Activated effector memory CD4-positive, alpha-beta T cell treated with anti-CD3 and anti-CD28 coated beads, Interleukin-2, amount 50 U/mL, for 16 hours (primary cell): ENCODE results near the gene BPIFB3.
"Not testable (repeated sequence)": the region's sequence is repeated elsewhere in the genome, so short reads cannot be mapped to it uniquely, and the experiment has no call there.

Source experiments
- DNase-seq: peaks from one replicate; pipeline ENCODE4 v3.0.0-alpha.2; 2020

BPIFB3 gene

GRCh38 chr20:33030569-33030968, 23.1 kb upstream of the BPIFB3 start:
- no peak for DNase-seq

DNA sequence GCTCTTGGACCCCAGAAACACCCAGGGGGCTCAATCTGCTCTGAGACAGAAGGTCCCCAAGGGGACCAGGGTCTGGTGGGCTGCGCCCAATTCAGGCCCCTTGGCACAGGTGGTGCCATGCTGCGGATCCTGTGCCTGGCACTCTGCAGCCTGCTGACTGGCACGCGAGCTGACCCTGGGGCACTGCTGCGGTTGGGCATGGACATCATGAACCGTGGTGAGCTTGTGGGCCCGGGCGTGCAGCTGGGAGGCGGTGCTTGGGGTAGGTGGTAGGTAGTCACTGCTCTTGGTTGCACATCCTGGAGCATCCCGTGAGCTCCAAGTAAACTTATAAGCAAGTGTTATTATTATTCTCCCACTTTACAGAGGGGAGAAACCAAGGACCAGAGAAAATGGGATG, 22.2 kb upstream of the BPIFB3 start, which contains the start of gene BPIFB6:
Gene BPIFB6, plus strand, starts transcription at position 118 of the 400 bp plus-strand sequence. Its CDS starts 0 bp downstream, at position 118.
- no peak for DNase-seq

DNA sequence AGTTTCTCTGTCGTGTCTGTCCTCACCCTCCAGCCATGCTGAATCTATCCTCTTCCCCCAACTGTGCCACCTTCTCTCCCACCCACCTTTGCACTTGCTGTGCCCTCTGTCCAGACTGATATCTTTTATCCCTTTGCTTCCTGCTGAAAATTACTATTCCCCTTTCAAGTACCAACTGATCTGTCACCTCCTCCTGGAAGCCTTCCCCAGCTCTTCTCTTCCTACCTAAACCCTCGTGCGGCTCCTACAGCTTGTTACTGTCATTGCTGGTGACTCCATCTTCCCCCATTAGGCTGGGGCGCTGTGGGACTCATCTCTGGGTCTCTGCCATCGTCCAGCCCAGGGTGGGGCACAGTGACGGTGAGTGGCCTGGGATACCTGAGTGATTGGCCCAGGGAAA, 21.1 kb upstream of the BPIFB3 start:
- DNase-seq: no peak

DNA sequence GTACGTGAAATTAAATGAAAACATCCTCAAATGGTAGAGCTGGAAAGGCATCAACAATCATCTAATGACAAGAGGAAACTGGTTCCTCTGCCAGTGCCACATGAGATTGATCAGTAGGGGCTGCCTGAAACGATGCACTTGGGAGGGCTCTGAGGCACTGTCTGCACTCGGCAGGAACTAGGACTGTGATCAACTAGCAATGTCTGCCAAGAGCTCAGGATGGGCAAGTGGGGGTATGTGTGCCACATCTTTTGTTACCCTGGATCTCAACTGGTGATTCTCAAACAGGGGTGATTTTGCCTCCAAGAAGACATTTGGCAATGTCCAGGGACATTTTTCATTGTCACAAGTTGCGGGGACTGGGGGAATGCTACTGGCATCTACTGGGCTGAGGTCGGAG, 20.3 kb upstream of the BPIFB3 start:
- no peak for DNase-seq

- DNase-seq: no peak
Observed at GRCh38 chr20:33034115-33034514, 19.6 kb upstream of the BPIFB3 start.

DNA sequence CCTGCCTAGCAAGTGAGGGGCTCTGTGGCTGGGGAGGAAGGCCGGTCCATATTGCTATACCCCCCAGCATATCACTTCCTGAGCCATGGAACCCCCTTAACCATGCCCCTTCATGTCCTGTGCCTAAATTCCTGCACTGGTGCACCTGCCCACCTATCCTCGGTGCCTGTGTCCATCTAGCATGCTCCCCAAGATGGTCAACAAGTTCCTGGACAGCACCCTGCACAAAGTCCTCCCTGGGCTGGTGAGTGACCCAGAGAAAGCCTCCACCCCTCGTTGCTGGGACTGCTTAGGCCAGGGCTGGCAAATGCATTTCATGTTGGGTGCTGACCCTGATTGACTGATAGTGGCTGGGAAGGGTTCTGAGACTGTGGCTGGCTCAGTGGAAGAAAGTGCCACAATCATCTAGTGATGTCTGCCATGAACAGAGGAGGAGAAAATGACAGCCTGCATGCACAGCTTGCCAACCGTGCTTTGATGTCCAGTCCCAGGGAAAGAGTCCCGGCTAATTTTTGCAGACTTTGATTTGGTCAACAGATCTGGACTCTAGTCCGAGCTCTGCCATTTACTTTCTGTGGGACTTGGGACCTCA, 18.7 kb upstream of the BPIFB3 start:
- no peak for DNase-seq

- no peak for DNase-seq
Observed at GRCh38 chr20:33037456-33037855, 16.2 kb upstream of the BPIFB3 start.

DNA sequence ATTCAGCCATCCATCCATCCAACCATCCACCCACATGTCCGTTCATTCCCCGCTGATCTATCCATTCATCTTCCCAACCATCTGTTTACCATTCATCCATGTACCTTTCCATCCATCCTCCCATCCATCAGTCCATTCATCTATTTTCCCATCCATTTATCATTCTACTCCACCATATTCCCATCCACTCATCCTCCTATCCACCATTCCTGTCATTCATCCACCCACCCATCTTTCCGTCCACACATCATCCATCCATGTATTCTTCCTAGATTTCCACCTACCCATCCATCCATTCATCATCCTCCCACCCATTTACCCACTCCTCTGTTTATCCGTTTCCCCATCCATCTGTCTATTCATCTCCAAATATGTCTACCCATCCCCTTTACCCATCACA, 15.5 kb upstream of the BPIFB3 start:
- DNase-seq: no peak

GRCh38 chr20:33042430-33042829, 11.3 kb upstream of the BPIFB3 start:
- DNase-seq: no peak

DNA sequence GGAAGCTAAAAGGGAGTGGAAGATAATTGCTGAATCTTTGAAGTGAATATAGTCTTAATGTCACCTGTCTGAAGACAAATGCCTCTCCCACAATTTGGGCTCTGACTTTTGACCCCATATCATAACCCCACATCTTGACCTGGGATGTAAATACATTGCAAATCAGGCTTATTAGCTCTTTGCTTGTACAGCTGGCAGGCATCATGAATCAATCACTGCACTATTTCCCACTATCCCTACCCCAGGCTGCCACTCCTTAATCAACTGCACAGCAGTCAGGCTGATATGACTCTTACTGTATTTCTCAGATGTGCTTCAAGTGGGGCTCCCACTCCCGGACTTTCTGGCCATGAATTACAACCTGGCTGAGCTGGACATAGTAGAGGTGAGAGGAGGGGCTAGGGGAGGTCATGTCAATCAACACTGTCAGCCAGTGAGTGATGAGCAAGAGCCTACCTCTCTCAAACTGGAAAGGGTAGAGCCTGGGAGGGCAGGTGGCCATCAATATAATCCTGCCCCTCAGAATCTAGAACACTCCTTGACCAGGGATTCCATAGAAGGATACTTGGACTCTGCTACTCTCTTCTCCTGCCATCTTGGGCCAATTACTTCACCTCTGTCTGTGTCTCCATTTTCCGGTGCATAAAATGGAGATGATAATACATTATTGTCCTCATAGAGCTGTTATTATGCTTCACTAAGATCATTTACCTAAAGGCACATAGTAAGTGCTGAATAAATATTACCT, 10.5 kb upstream of the BPIFB3 start:
- DNase-seq: no peak

GRCh38 chr20:33043731-33044181, 9.9 kb upstream of the BPIFB3 start:
- DNase-seq: no peak

DNA sequence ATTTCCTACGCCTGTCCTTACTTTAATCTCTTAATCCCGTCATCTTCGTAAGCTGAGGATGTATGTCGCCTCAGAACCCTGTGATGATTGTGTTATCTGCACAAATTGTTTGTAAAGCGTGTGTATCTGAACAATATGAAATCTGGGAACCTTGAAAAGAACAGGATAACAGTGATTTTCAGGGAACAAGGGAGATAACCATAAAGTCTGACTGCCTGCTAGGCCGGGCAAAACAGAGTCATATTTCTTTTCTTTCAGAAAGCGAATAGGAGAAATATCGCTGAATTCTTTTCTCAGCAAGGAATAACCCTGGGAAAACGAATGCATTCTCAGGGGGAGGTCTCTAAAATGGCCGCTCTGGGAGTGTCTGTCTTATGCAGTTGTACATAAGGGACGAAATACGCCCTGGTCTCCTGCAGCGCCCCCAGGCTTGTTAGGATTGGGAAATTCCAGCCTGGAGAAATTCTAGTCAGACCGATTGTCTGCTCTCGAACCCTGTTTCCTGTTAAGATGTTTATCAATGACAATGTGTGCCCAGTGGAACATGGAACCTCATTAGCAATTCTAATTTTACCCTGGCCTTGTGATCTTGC, 8.5 kb upstream of the BPIFB3 start:
- DNase-seq: not testable (repeated sequence)

GRCh38 chr20:33046412-33046811, 7.3 kb upstream of the BPIFB3 start:
- DNase-seq: no peak

- no peak for DNase-seq
Observed at GRCh38 chr20:33051333-33051732, 2.4 kb upstream of the BPIFB3 start.

GRCh38 chr20:33054381-33054780, 678 bp downstream of the BPIFB3 start:
- DNase-seq: no peak

GRCh38 chr20:33054791-33055190, 1.1 kb downstream of the BPIFB3 start:
- DNase-seq: no peak

DNA sequence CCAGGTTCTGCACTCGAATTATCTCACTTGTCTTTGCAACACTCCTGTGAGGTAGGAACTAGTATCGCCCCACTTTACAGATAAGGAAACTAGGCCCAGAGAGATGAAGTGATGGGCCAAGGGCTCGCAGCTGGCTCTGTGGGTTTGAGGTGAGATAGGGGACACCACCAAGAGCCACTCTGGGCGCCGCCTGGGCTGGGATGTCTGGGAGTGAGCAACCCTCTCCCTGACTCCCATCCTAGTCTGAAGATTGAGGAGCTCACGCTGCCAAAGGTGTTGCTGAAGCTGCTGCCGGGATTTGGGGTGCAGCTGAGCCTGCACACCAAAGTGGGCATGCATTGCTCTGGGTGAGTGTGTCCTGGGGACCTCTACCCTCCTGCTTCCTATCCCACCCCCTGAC, 5.4 kb downstream of the BPIFB3 start:
- no peak for DNase-seq

GRCh38 chr20:33059741-33060390, 6.2 kb downstream of the BPIFB3 start:
- DNase-seq: no peak

GRCh38 chr20:33061658-33062028, 7.9 kb downstream of the BPIFB3 start:
- no peak for DNase-seq

DNA sequence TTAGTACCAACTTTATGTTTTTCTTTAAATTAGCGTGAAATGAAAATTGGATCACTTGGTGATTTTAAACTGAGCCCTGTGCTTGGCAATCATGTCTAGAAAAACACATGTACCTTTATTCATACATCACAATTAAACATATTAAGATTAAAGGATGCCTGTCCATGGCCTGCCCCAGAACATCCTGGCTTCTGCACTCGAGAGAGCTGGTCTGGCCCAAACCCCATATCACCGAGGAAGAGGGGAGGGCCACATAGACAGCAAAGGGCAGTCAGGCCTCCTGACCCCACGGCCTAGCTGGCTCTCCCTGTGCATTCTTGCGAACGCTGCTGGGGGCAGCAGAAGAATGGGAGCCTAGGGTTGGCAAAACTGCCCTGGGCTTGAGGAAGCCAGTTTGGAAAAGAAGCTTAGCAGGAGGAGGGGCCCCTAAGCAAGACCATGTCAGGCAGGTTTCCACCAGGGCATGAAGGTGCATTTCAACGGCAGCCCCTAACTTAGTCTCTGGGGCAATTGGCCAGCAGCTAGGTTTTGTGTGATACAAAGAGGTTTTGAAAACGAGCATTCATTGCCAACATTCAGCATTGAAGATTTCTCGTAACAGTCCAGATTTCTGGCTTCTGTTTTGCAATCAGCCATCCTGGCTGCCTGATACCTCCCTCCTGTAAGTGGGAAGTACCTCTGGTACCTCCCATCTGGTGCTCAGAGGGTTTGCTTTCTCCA, 8.6 kb downstream of the BPIFB3 start:
- DNase-seq: no peak

DNA sequence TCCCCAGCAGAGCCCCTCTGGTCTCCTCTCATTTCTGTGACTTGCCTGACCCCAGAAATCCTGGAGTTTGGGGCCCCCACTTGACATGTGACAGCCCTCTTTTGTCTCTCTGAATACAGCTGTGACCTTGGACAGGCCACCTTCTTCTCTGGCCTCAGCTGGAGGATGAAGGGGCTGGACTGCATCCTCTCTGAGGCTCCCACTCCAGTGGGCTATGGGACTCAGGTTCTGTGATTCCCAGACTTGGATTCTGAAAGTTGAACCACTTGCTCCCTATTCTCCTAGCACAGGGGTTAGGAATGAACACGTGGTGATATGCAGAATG, 9.1 kb downstream of the BPIFB3 start:
- DNase-seq: no peak

DNA sequence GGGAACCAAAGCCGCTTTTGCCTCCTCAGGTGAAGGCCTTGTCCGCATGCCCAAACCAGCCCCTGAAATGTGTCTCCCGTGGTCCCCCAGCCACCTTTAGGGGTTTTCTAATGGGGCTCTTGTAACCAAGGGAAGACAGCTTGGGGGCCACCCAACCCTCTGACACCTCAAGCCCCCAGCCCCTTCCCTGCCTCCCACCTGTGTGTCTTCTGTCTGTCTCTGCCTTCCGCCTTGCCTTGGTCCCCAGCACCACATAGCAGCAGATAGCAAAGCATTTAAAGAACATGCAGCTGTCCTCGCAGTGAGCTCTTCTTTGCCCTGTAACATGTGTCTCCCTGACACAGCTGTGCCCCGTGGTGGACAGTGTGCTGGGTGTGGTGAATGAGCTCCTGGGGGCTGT, 9.6 kb downstream of the BPIFB3 start:
- no peak for DNase-seq

DNA sequence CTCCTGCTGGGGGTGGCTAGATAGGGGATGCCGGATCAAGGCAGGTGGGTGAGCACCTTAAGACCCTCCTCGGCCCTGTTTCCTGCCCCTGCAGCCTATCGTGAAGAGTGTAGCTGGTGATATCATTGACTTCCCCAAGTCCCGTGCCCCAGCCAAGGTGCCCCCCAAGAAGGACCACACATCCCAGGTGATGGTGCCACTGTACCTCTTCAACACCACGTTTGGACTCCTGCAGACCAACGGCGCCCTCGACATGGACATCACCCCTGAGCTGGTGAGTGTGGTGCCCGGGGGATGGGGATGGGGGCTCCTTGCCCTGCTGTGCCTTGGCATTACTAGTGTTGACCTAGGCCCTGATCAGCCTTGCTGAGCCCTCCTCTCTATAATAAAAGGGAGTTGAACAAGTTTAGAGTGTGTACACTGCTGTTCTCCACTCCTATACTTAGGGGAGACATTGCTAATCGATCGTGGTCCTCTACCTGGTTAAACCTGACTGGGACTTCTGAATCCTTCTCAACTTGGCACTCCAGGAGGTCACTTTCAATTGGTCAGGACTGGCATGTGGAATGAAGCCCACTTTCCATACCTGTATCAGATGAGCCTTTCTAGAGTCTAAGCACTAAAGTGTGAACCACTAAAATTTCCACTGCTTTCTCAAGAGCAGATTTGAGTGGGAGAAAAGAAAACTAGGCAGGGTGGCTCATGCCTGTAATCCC, 11.0 kb downstream of the BPIFB3 start:
- no peak for DNase-seq
